HG03103 (cell line): Measurements from ENCODE around the gene ZNF425.
"Not testable (repeated sequence)": the region's sequence is repeated elsewhere in the genome, so short reads cannot be mapped to it uniquely, and the experiment has no call there.

ENCODE experiments used
- ATAC-seq: cut with Tn5 transposase; IDR thresholded peaks from one replicate; pipeline ENCODE4 v1.9.1; 2021; ENCODE audit warnings: low read depth; ENCODE audit not compliant: unreplicated experiment

The ZNF425 gene

GRCh38 chr7:149074116-149074885 is 51.8 kb downstream of the ZNF425 start:
- ATAC-seq, result no peak

GRCh38 chr7:149072438-149072775 is 53.7 kb downstream of the ZNF425 start:
- no peak for ATAC-seq

GRCh38 chr7:149071641-149072437 is 54.3 kb downstream of the ZNF425 start:
- ATAC-seq, result no peak

GRCh38 chr7:149071182-149071635 is 54.9 kb downstream of the ZNF425 start:
- no peak for ATAC-seq

GRCh38 chr7:149070372-149071125 is 55.6 kb downstream of the ZNF425 start:
- ATAC-seq, result no peak

- no peak for ATAC-seq
These were observed 58.3 kb downstream of the ZNF425 start for GRCh38 chr7:149067869-149068268.

- ATAC-seq, result no peak
These were observed 62.6 kb downstream of the ZNF425 start for GRCh38 chr7:149063476-149063875.

- ATAC-seq, result not testable (repeated sequence)
These were observed 63.8 kb downstream of the ZNF425 start for GRCh38 chr7:149062217-149062899.

- ATAC-seq, result no peak
These were observed 66.0 kb downstream of the ZNF425 start for GRCh38 chr7:149060156-149060555.

- no peak for ATAC-seq
These were observed 72.2 kb downstream of the ZNF425 start for GRCh38 chr7:149053885-149054284.

GRCh38 chr7:149053384-149053783 is 72.7 kb downstream of the ZNF425 start:
- ATAC-seq, result no peak
